Esophagus muscularis mucosa (tissue), 4 donors: ENCODE measurements around the gene TNRC6C. TPM values are rescaled to one million over a fixed set of nuclear protein-coding genes. Genes with fewer than 3 reads are reported as not detected.

Source experiments
- DNase-seq: peaks from one replicate; pipeline ENCODE4 v3.0.0-alpha.2; 2017; ENCODE audit errors: extremely low spot score
- H3K27ac ChIP-seq, 4 donors: fragments of 200-600 bp; sonication (generic); replicated peaks in 1 of 4; 1 replicate in 3 of 4; 2 replicates in 1 of 4; pipeline ENCODE4 v1.5.1; 2016 to 2019; ENCODE audit warnings: mild to moderate bottlenecking in 1 of 4
- H3K27me3 ChIP-seq, 4 donors: fragments of 200-600 bp; sonication (generic); one replicate each; pipeline versions ENCODE4 v1.5.1 to v1.6.0; 2016 to 2019
- H3K36me3 ChIP-seq, 4 donors: fragments of 200-600 bp; sonication (generic); one replicate each; pipeline ENCODE4 v1.5.1; 2016 to 2019
- H3K4me1 ChIP-seq, 4 donors: fragments of 200-600 bp; sonication (generic); one replicate each; pipeline ENCODE4 v1.5.1; 2016 to 2019
- H3K4me3 ChIP-seq, 4 donors: fragments of 200-600 bp; sonication (generic); 1 replicate in 2 of 4; 2 replicates in 2 of 4; pipeline ENCODE4 v1.5.1; 2016 to 2019; ENCODE audit warnings: mild to moderate bottlenecking in 4 of 4, moderate library complexity in 1 of 4
- H3K9me3 ChIP-seq, 4 donors: fragments of 200-600 bp; sonication (generic); 1 replicate in 3 of 4; 2 replicates in 1 of 4; pipeline ENCODE4 v1.5.1; 2016 to 2019
- CTCF ChIP-seq, 3 experiments: fragments of 200-600 bp in 2 of 3; fragments of 450-650 bp in 1 of 3; sonication (generic) in 2 of 3; IDR thresholded peaks; one replicate each; pipeline ENCODE4 v1.5.1; 2017 to 2019; ENCODE audit warnings: antibody characterized with exemption in 3 of 3, mild to moderate bottlenecking in 2 of 3, moderate library complexity in 1 of 3
- EP300 ChIP-seq: sonication (generic); formaldehyde crosslinking; IDR thresholded peaks from one replicate; pipeline ENCODE4 v1.6.1; 2017; ENCODE audit warnings: antibody characterized with exemption
- POLR2A ChIP-seq: fragments of 450-650 bp; IDR thresholded peaks from one replicate; pipeline ENCODE4 v1.6.1; 2017; ENCODE audit warnings: antibody characterized with exemption, moderate library complexity, mild to moderate bottlenecking, low read depth
- POLR2AphosphoS5 ChIP-seq, 2 donors: sonication (generic); formaldehyde crosslinking; IDR thresholded peaks; one replicate each; pipeline ENCODE4 v1.6.1; 2017; ENCODE audit warnings: antibody characterized with exemption in 2 of 2
- WGBS: methylation state at CpG from one replicate; pipeline ENCODE4 v1.1.5; 2018; 5-methylcytosine and 5-hydroxymethylcytosine counted together
- intact Hi-C: fragments of 100-400 bp; cut with DNase I; formaldehyde crosslinking; loops from one replicate; pipeline ENCODE4 v1.15.1; 2023
- small RNA-seq, 3 donors: library from RNA; depleted of rRNA; stranded (forward); fragments of <200 nt; gene quantifications; one replicate each; pipeline ENCODE3, GENCODE V24; 2016
- total RNA-seq, 4 donors: library from RNA; depleted of rRNA; stranded (reverse); fragments of >200 nt; gene quantifications; one replicate each; pipeline versions ENCODE4 v1.1.0 to v1.2.1, GENCODE V29; 2016

The TNRC6C gene
- total RNA-seq, 4 donors from 2014 or later = 21.4 to 31.6 (median 29.0) TPM

- 67% methylated on average over 8 of the region's 8 CpGs for WGBS
- Histone ChIP-seq H3K27me3 (no peaks in the 10 kb centered on the region), H3K9me3 (no peaks in the 10 kb centered on the region), H3K4me1 (peaks cover 29 to 43% (median 34%) of the 10 kb centered on the region in 4 donors), H3K36me3 (no peaks in the 10 kb centered on the region), H3K4me3 (no peak overlapping the region), H3K27ac (no peak overlapping the region)
- DNase-seq = no peak
- TF ChIP-seq POLR2A (no peak), POLR2AphosphoS5 (IDR thresholded peaks at IDR 0.05) (no peak), CTCF (IDR thresholded peaks at IDR 0.05) (no peak), EP300 (no peak)
- intact Hi-C loops = no loop called here
These were observed 189.0 kb downstream of the TNRC6C start for GRCh38 chr17:78147315-78147998.

- WGBS = 79% methylated on average over 14 of the region's 14 CpGs
- no peaks in the 10 kb centered on the region for H3K9me3 ChIP-seq
- peaks cover 28 to 40% (median 32%) of the 10 kb centered on the region in 4 donors for H3K4me1 ChIP-seq
- no peaks in the 10 kb centered on the region for H3K36me3 ChIP-seq
- intact Hi-C loops = no loop called here
- H3K27ac ChIP-seq = no peak overlapping the region
- DNase-seq = no peak
- TF ChIP-seq EP300 (no peak), POLR2A (no peak), POLR2AphosphoS5 (IDR thresholded peaks at IDR 0.05) (no peak), CTCF (IDR thresholded peaks at IDR 0.05) (no peak)
- no peaks in the 10 kb centered on the region for H3K27me3 ChIP-seq
- H3K4me3 ChIP-seq = no peak overlapping the region
These were observed 189.9 kb downstream of the TNRC6C start for GRCh38 chr17:78148286-78149016.

DNA sequence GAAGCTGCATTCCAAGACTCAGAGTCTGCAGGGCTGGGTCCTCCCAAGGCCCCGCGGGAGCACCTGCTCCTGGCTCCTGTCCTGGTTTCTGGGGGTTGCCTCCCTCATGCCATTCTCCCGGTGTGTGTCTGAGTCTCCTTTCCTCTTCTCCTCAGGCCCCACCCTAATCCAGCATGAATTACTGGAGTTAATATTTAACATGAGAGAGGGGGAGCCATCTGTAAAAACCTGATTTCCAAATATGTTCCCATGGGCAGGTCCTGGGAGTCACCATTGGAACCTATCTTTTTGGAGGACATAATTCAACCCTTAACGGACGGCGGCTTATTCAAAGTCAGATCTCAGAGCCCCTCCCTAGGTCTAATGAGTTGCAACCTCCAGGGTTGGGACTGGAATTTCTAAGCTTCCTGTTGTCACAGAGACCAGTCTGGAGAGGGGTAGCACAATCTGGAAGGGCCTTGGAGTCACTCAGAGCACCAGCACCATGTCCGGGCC lies 193.1 kb downstream of the TNRC6C start:
- Histone ChIP-seq H3K27me3 (no peaks in the 10 kb centered on the region), H3K36me3 (no peaks in the 10 kb centered on the region), H3K4me1 (peaks cover 0 to 11% (median 4%) of the 10 kb centered on the region in 4 donors), H3K4me3 (no peak overlapping the region), H3K27ac (no peak overlapping the region), H3K9me3 (no peaks in the 10 kb centered on the region)
- no peak for DNase-seq
- TF ChIP-seq EP300 = no peak
- TF ChIP-seq POLR2A = no peak
- TF ChIP-seq POLR2AphosphoS5 (IDR thresholded peaks at IDR 0.05) = no peak
- 75% methylated on average over 6 of the region's 7 CpGs for WGBS
- intact Hi-C loops = no loop called here

- Histone ChIP-seq H3K36me3 (no peaks in the 10 kb centered on the region), H3K4me3 (no peak overlapping the region), H3K4me1 (peaks cover 0 to 11% (median 1%) of the 10 kb centered on the region in 4 donors), H3K9me3 (no peaks in the 10 kb centered on the region), H3K27ac (no peak overlapping the region), H3K27me3 (no peaks in the 10 kb centered on the region)
- TF ChIP-seq POLR2AphosphoS5 (IDR thresholded peaks at IDR 0.05) = no peak
- no peak for TF ChIP-seq POLR2A
- no peak for TF ChIP-seq CTCF (IDR thresholded peaks at IDR 0.05)
- TF ChIP-seq EP300 = no peak
- 81% methylated on average over 11 of the region's 11 CpGs for WGBS
- DNase-seq = no peak
- intact Hi-C loops = no loop called here
These were observed 196.7 kb downstream of the TNRC6C start for GRCh38 chr17:78154903-78155811.

Small RNAs within 50 kb of the gene (small RNA-seq; reads per million reads assigned to genes)
- 0 to 0.17 (median 0) reads per million in 3 donors for gene RNU1-80P
- 0 reads per million in 3 donors for gene RNU6-625P

Other genes starting within 250 kb of the TNRC6C start
- gene TMC6, start 170.1 kb downstream of the TNRC6C start, total RNA-seq = 10 to 100 TPM; 14.4 to 21.4 (median 18.5) TPM
- gene TMC8, start 172.1 kb downstream of the TNRC6C start, total RNA-seq = 1 to 10 TPM; 1.3 to 5.3 (median 2.3) TPM
- not detected for gene C17orf99, start 187.7 kb downstream of the TNRC6C start, total RNA-seq
- 100 to 1,000 TPM in 2 of 4 donors, 10 to 100 TPM in 2; 63.1 to 164 (median 124) TPM for gene SYNGR2, start 209.9 kb downstream of the TNRC6C start, total RNA-seq
- gene TK1, start 228.3 kb downstream of the TNRC6C start, total RNA-seq = 10 to 100 TPM in 2 of 4 donors, 1 to 10 TPM in 2; 7.9 to 22.1 (median 14.5) TPM
- gene AFMID, start 228.7 kb downstream of the TNRC6C start, total RNA-seq = 10 to 100 TPM; 15.7 to 44.3 (median 25.4) TPM